GM19324 (cell line): ENCODE data around the gene SEPTIN12.

Source experiments
- ATAC-seq: cut with Tn5 transposase; IDR thresholded peaks from one replicate; pipeline ENCODE4 v1.9.1; 2021; ENCODE audit warnings: mild to moderate bottlenecking, moderate library complexity; ENCODE audit not compliant: unreplicated experiment, low FRiP score

The SEPTIN12 gene

GRCh38 chr16:4803898-4804762 is 16.0 kb upstream of the SEPTIN12 start:
- no peak for ATAC-seq

- ATAC-seq, result no peak
Observed at GRCh38 chr16:4803401-4803844, 15.3 kb upstream of the SEPTIN12 start.

GRCh38 chr16:4802659-4803287 is 14.6 kb upstream of the SEPTIN12 start:
- ATAC-seq, result peak; percentile 94

GRCh38 chr16:4801962-4802658 is 14.0 kb upstream of the SEPTIN12 start, which contains the start of gene ROGDI:
ROGDI (minus strand) TSS chr16:4802633; CDS start chr16:4802571, 62 bp downstream.
- ATAC-seq, result peak; percentile 67

GRCh38 chr16:4801051-4801961 is 13.2 kb upstream of the SEPTIN12 start:
- ATAC-seq, result no peak

GRCh38 chr16:4800290-4801041 is 12.3 kb upstream of the SEPTIN12 start:
- no peak for ATAC-seq

GRCh38 chr16:4799171-4799855 is 11.2 kb upstream of the SEPTIN12 start:
- no peak for ATAC-seq

GRCh38 chr16:4798456-4798855 is 10.3 kb upstream of the SEPTIN12 start:
- no peak for ATAC-seq

GRCh38 chr16:4797805-4798252 is 9.7 kb upstream of the SEPTIN12 start:
- ATAC-seq, result no peak

GRCh38 chr16:4796982-4797804 is 9.0 kb upstream of the SEPTIN12 start:
- no peak for ATAC-seq

- ATAC-seq, result no peak
Observed at GRCh38 chr16:4795828-4796572, 7.9 kb upstream of the SEPTIN12 start.

- ATAC-seq, result no peak
Observed at GRCh38 chr16:4795181-4795827, 7.2 kb upstream of the SEPTIN12 start, which contains the start of gene SMIM22. SMIM22 (plus strand) TSS chr16:4795369; CDS start chr16:4795735, 366 bp downstream.

GRCh38 chr16:4792951-4793513 is 4.9 kb upstream of the SEPTIN12 start:
- no peak for ATAC-seq

GRCh38 chr16:4790871-4791270 is 2.7 kb upstream of the SEPTIN12 start:
- no peak for ATAC-seq

- ATAC-seq, result no peak
Observed at GRCh38 chr16:4790261-4790660, 2.1 kb upstream of the SEPTIN12 start.

GRCh38 chr16:4788910-4789309 is 765 bp upstream of the SEPTIN12 start:
- ATAC-seq, result no peak
